Measurements from ENCODE around the gene FURIN.
A peak's percentile ranks its signal among the peaks of the same experiment; 100 is the strongest.

FURIN gene

GRCh38 chr15:90901175-90902039 is 33.0 kb downstream of the FURIN start:
- Histone ChIP-seq H3K9me3 (replicated peaks; ENCODE audit: insufficient read depth, low read length) (no peaks in the 10 kb centered on the region), H3K4me2 (ENCODE audit: low read depth, low read length) (peak overlapping the region; percentile 95), H3K4me1 (ENCODE audit: low read length) (peaks cover 8% of the 10 kb centered on the region; the same call in 1 of the 2 replicates), H3K27me3 (replicated peaks; ENCODE audit: insufficient read depth, low read length) (no peaks in the 10 kb centered on the region), H3F3A (ENCODE audit: insufficient read depth, low read length) (peaks cover 21% of the 10 kb centered on the region), H3K9ac (ENCODE audit: low read length) (peak overlapping the region; percentile 69; the same call in 1 of the 2 replicates), H3K9me2 (replicated peaks; ENCODE audit: insufficient read depth, low read length) (no peaks in the 10 kb centered on the region), H3K36me3 (replicated peaks; ENCODE audit: insufficient read depth, low read length) (0 out of 2 replicates have a peak, but pooled peaks cover 8% of the 10 kb centered on the region), H3K79me2 (ENCODE audit: low read length) (peaks cover 25% of the 10 kb centered on the region), H4K20me1 (ENCODE audit: insufficient read depth, low read length) (no peaks in the 10 kb centered on the region), H3K4me3 (ENCODE audit: low read length) (peak overlapping the region; percentile 81), H2AFZ (ENCODE audit: low read length) (peak overlapping the region; percentile 96), H3K27ac (ENCODE audit: low read length) (peak overlapping the region; percentile 73; the same call in 1 of the 2 replicates)
- TF ChIP-seq CTCF (IDR thresholded peaks at IDR 0.05; ENCODE audit: low read length): no peak
- no peak for TF ChIP-seq EZH2 (optimal IDR thresholded peaks at IDR 0.05; ENCODE audit: low read depth, low read length)
- TF ChIP-seq EZH2phosphoT487 (IDR thresholded peaks at IDR 0.05; ENCODE audit: low read length): no peak
- DNase-seq: no peak

DNA sequence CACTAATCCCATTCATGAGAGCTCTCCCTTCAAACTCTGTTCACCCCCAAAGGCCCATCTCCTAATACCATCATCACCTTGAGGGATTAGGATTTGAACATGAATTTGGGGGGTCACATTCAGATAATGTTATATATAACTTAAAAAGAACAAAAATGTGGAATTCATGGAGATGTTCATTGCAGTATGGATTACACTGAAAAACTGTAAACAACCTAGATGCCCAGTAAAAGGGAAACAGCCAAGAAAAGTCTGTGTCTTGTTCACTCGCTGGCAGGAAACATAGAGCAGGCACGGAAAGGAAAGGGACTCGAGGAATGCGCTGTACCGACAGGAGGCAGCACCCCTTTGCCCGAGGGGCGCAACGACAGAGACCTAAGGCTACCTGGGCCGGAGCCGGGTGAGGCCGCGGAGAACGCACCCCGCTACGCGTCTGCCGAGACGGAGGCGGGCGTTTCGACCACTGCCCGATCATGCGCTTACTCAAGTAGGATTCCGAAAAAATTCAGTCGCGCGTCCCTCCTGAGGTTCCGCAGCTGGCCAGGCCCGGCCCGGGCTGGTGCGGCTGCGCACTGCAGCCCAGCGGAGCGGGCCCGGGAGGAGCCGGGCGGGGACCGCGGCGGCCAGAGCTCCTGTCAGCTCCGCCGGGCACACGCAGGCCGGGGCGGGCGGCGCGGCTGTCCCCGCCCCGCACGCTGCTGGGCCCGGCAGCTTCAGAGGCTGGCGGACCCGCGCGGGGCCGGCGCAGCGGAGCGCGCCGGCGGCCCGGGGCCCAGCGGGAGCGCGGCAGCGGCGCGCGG is 33.9 kb downstream of the FURIN start:
- H3K27me3 ChIP-seq (replicated peaks; ENCODE audit: insufficient read depth, low read length): no peaks in the 10 kb centered on the region
- H3F3A ChIP-seq (ENCODE audit: insufficient read depth, low read length): peaks cover 21% of the 10 kb centered on the region
- peak overlapping the region; percentile 95 for H3K4me2 ChIP-seq (ENCODE audit: low read depth, low read length)
- H4K20me1 ChIP-seq (ENCODE audit: insufficient read depth, low read length): no peaks in the 10 kb centered on the region
- H3K4me3 ChIP-seq (ENCODE audit: low read length): peak overlapping the region; percentile 81
- peak overlapping the region; percentile 96 for H2AFZ ChIP-seq (ENCODE audit: low read length)
- H3K9me2 ChIP-seq (replicated peaks; ENCODE audit: insufficient read depth, low read length): no peaks in the 10 kb centered on the region
- H3K9ac ChIP-seq (ENCODE audit: low read length): peak overlapping the region; percentile 69
- H3K9me3 ChIP-seq (replicated peaks; ENCODE audit: insufficient read depth, low read length): no peaks in the 10 kb centered on the region
- TF ChIP-seq EZH2phosphoT487 (IDR thresholded peaks at IDR 0.05; ENCODE audit: low read length) (no peak), CTCF (IDR thresholded peaks at IDR 0.05; ENCODE audit: low read length) (peak; percentile 79), EZH2 (optimal IDR thresholded peaks at IDR 0.05; ENCODE audit: low read depth, low read length) (no peak)
- 0 out of 2 replicates have a peak, but pooled peaks cover 8% of the 10 kb centered on the region for H3K36me3 ChIP-seq (replicated peaks; ENCODE audit: insufficient read depth, low read length)
- peaks cover 25% of the 10 kb centered on the region for H3K79me2 ChIP-seq (ENCODE audit: low read length)
- DNase-seq: peak; percentile 87
- H3K4me1 ChIP-seq (ENCODE audit: low read length): peaks cover 5% of the 10 kb centered on the region; the same call in 1 of the 2 replicates
- H3K27ac ChIP-seq (ENCODE audit: low read length): peak overlapping the region; percentile 73

DNA sequence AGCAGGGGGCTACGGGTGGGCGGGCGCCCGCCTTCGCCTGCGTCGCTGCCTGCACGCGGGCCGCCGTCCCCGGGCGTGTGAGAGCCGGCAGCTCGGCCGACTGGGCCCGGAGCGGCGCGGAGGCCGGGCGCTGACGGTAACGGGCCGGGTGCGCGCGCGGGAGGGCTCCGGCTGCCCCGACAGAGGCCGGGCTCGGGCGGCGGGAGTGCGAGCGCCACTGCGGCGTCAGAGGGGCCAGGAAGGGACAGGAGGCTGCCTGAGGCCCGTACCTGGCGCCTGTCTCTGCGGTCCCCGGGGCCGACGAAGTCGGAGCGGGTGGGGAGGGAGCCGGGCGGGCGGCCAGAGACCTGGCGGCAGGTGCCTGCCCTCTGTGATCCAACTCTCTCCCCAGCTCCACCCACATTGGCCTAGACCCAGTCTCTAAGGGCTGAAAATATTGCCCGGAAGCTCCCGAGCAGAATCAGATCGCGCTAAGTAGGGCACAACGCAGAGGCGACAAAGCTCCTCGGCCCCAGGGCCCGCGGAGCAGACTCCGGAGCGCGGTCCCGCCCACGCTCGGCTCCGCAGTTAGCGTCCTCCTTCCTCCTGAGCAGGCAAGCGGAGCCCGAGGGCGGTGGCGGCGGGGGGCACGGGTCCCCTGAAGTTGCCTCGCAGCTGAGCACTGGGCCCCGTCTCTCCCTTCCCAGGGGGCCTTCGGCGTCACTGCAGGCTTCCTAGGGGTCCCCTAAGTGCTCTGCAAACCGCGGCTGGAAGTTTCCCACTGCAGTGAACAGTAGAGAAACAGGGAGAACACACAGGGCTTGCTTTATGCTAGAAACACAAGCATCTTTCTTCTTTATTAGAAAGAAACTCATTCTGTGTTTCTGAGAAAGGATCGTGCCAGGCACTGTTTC is 34.7 kb downstream of the FURIN start, which contains the start of gene MAN2A2:
Gene MAN2A2 (plus strand): TSS at position 463 of the 893 bp plus-strand sequence. CDS start 906 bp downstream, outside the sequence.
- Histone ChIP-seq H3K27ac (ENCODE audit: low read length) (peak within 1 kb of the TSS; percentile 77), H3K4me1 (ENCODE audit: low read length) (peaks cover 5% of the 10 kb centered on the region; the same call in 1 of the 2 replicates), H3K36me3 (replicated peaks; ENCODE audit: insufficient read depth, low read length) (0 out of 2 replicates have a peak, but pooled peaks cover 8% of the 10 kb centered on the region), H3K9me3 (replicated peaks; ENCODE audit: insufficient read depth, low read length) (no peaks in the 10 kb centered on the region), H2AFZ (ENCODE audit: low read length) (peak within 1 kb of the TSS; percentile 96), H3K4me2 (ENCODE audit: low read depth, low read length) (peak within 1 kb of the TSS; percentile 99), H3K4me3 (ENCODE audit: low read length) (peak within 1 kb of the TSS; percentile 87), H4K20me1 (ENCODE audit: insufficient read depth, low read length) (no peaks in the 10 kb centered on the region), H3K27me3 (replicated peaks; ENCODE audit: insufficient read depth, low read length) (no peaks in the 10 kb centered on the region), H3K9ac (ENCODE audit: low read length) (peak within 1 kb of the TSS; percentile 73), H3K79me2 (ENCODE audit: low read length) (peaks cover 25% of the 10 kb centered on the region), H3F3A (ENCODE audit: insufficient read depth, low read length) (peaks cover 21% of the 10 kb centered on the region), H3K9me2 (replicated peaks; ENCODE audit: insufficient read depth, low read length) (no peaks in the 10 kb centered on the region)
- DNase-seq: peak; percentile 81
- TF ChIP-seq EZH2phosphoT487 (IDR thresholded peaks at IDR 0.05; ENCODE audit: low read length) (no peak), CTCF (IDR thresholded peaks at IDR 0.05; ENCODE audit: low read length) (no peak)

Measured in MM.1S (cell line).